Neural cell (in vitro differentiated cells): ENCODE measurements around the gene FYB1. TPM values are rescaled to one million over a fixed set of nuclear protein-coding genes. Genes with fewer than 3 reads are reported as not detected.

ENCODE experiments used
- H2AFZ ChIP-seq: fragments of 200-600, 300-800 bp; sonication (generic), shearing (Covaris generic); 2 replicates; pipeline ENCODE4 v1.6.0; 2014; ENCODE audit warnings: low read depth, mild to moderate bottlenecking, antibody characterized with exemption, low read length, moderate library complexity
- H3F3A ChIP-seq: fragments of 200-600 bp; shearing (Covaris generic); 2 replicates; pipeline ENCODE4 v1.6.1; 2016; ENCODE audit warnings: mild to moderate bottlenecking, moderate library complexity, mixed read lengths, antibody characterized with exemption, low read length; ENCODE audit not compliant: insufficient read depth, poor library complexity, severe bottlenecking
- H3K27ac ChIP-seq: fragments of 200-600, 300-800 bp; sonication (generic), shearing (Covaris generic); 2 replicates; pipeline ENCODE4 v1.5.1; 2014; ENCODE audit warnings: mild to moderate bottlenecking, low read length, moderate library complexity
- H3K27me3 ChIP-seq: fragments of 300-800, 200-600 bp; sonication (generic), shearing (Covaris generic); 2 replicates; pipeline ENCODE4 v1.6.0; 2014; ENCODE audit warnings: mild to moderate bottlenecking, low read depth, low read length, moderate library complexity; ENCODE audit not compliant: insufficient read depth
- H3K36me3 ChIP-seq: fragments of 300-800, 200-600 bp; sonication (generic), shearing (Covaris generic); 2 replicates; pipeline ENCODE4 v1.5.1; 2014; ENCODE audit warnings: mild to moderate bottlenecking, antibody characterized with exemption, low read length, moderate library complexity; ENCODE audit not compliant: insufficient read depth
- H3K4me2 ChIP-seq: fragments of 300-800, 200-600 bp; sonication (generic), shearing (Covaris generic); 2 replicates; pipeline ENCODE4 v1.6.0; 2014; ENCODE audit warnings: mild to moderate bottlenecking, low read length
- H3K4me3 ChIP-seq: fragments of 300-800, 200-600 bp; sonication (generic), shearing (Covaris generic); 2 replicates; pipeline ENCODE4 v1.5.1; 2014; ENCODE audit warnings: mild to moderate bottlenecking, low read length, moderate library complexity
- H3K79me2 ChIP-seq: fragments of 200-600 bp; shearing (Covaris generic); replicated peaks from 2 replicates; pipeline ENCODE4 v1.6.0; 2014; ENCODE audit warnings: mild to moderate bottlenecking, low read length, moderate library complexity; ENCODE audit not compliant: insufficient read depth
- H3K9ac ChIP-seq: fragments of 300-800, 200-600 bp; sonication (generic), shearing (Covaris generic); 2 replicates; pipeline ENCODE4 v1.6.1; 2016; ENCODE audit warnings: mild to moderate bottlenecking, low read length, mixed read lengths
- H3K9me2 ChIP-seq: fragments of 200-600 bp; shearing (Covaris generic); 2 replicates; pipeline ENCODE4 v1.6.1; 2016; ENCODE audit warnings: mild to moderate bottlenecking, low read length, mixed read lengths; ENCODE audit not compliant: insufficient read depth
- H3K9me3 ChIP-seq: fragments of 200-600, 300-800 bp; sonication (generic), shearing (Covaris generic); 2 replicates; pipeline ENCODE4 v1.6.1; 2016; ENCODE audit warnings: mild to moderate bottlenecking, mixed run types, low read length, moderate library complexity, mixed read lengths
- H4K20me1 ChIP-seq: fragments of 200-600 bp; shearing (Covaris generic); 2 replicates; pipeline ENCODE4 v1.6.1; 2016; ENCODE audit warnings: mild to moderate bottlenecking, mixed run types; ENCODE audit not compliant: insufficient read depth
- EP300 ChIP-seq: fragments of 450-650 bp; conservative IDR thresholded peaks from 2 replicates; pipeline ENCODE4 v1.6.1; 2014; ENCODE audit warnings: antibody characterized with exemption, mild to moderate bottlenecking, moderate library complexity; ENCODE audit not compliant: poor library complexity, severe bottlenecking
- EZH2 ChIP-seq: fragments of 200-600, 300-800 bp; shearing (Covaris generic), sonication (generic); IDR thresholded peaks from 2 replicates; pipeline ENCODE4 v1.6.1; 2014; ENCODE audit warnings: antibody characterized with exemption, low read length, borderline replicate concordance, mild to moderate bottlenecking; ENCODE audit not compliant: insufficient read depth, poor library complexity, severe bottlenecking
- MXI1 ChIP-seq: fragments of 450-650 bp; conservative IDR thresholded peaks from 2 replicates; pipeline ENCODE4 v1.6.1; 2014; ENCODE audit warnings: antibody characterized with exemption, mild to moderate bottlenecking; ENCODE audit not compliant: poor library complexity, severe bottlenecking
- POLR2AphosphoS5 ChIP-seq: IDR thresholded peaks from 2 replicates; pipeline ENCODE4 v1.6.1; 2012
- RAD21 ChIP-seq: fragments of 450-650 bp; conservative IDR thresholded peaks from 2 replicates; pipeline ENCODE4 v1.6.1; 2014; ENCODE audit warnings: antibody characterized with exemption, mild to moderate bottlenecking, moderate library complexity
- SMC3 ChIP-seq: fragments of 450-650 bp; conservative IDR thresholded peaks from 2 replicates; pipeline ENCODE4 v1.6.1; 2014; ENCODE audit warnings: antibody characterized with exemption, mild to moderate bottlenecking, moderate library complexity; ENCODE audit not compliant: poor library complexity
- TAF1 ChIP-seq: IDR thresholded peaks from 2 replicates; pipeline ENCODE4 v1.6.1; 2012; ENCODE audit warnings: low read depth
- polyA plus RNA-seq: library from polyadenylated mRNA; depleted of rRNA; stranded (reverse); fragments of >200 nt; gene quantifications from 2 replicates; pipeline ENCODE4 v1.2.3, GENCODE V29; 2014
- TF ChIP-seq, protein P1 (sequence below): fragments of 450-650 bp; IDR thresholded peaks from 2 replicates; pipeline ENCODE4 v1.5.1; 2014; ENCODE audit warnings: antibody characterized with exemption, mild to moderate bottlenecking, moderate library complexity; ENCODE audit not compliant: poor library complexity, severe bottlenecking
- TF ChIP-seq, protein P2 (sequence below): IDR thresholded peaks from 2 replicates; pipeline ENCODE4 v1.6.1; 2012; ENCODE audit warnings: borderline replicate concordance

Gene FYB1
- polyA plus RNA-seq, 1 donor from 2014 or later, result not detected

DNA sequence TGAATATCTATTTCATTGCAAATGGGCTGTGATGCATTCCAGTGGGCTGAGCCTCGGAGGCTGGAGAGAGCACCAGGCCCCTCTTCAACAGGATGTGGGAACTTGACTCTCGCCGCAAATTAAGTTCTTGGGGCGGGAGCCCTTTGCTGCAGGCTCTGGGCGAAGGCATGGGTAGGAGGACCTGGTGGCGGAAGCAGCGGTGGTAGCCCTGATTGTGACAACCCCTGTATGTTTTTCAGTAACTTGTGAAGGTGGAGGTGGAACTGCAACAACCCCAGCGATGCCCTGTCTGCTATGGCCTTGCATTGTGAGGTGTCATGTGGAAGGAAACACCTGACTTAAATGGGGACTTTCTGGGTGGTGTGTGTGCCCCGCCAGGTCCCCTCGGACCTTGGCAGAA is 9.4 kb downstream of the FYB1 start:
- Histone ChIP-seq H2AFZ (no peak overlapping the region), H4K20me1 (no peaks in the 10 kb centered on the region), H3K36me3 (no peaks in the 10 kb centered on the region), H3K9me2 (no peaks in the 10 kb centered on the region), H3K4me2 (no peak overlapping the region), H3K27me3 (no peaks in the 10 kb centered on the region), H3K4me3 (no peak overlapping the region), H3F3A (no peaks in the 10 kb centered on the region), H3K79me2 (no peaks in the 10 kb centered on the region), H3K27ac (no peak overlapping the region), H3K9me3 (no peaks in the 10 kb centered on the region), H3K9ac (no peak overlapping the region)
- TF ChIP-seq RAD21, result no peak

DNA sequence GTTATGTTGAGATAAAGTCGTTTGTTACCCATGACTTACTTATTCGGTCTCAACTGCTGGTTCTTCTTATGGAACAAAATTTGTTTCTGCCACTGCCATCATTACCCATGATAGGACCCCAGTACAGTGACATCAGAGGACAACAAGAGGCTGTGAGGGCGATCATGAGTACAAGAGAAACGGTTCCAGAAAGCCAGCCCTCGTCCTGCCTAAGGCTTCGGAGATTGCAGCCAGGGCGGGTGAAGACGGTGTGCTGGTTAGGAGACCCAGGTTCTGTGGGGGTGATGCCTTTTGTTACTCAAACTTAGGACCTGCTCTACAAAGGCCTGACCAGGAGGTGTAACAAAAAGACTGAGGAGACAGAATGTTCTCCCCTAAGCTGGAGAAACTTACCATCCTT is 10.9 kb downstream of the FYB1 start:
- Histone ChIP-seq H3K9me3 (no peaks in the 10 kb centered on the region), H3K9me2 (no peaks in the 10 kb centered on the region), H3K27me3 (no peaks in the 10 kb centered on the region), H2AFZ (no peak overlapping the region), H4K20me1 (no peaks in the 10 kb centered on the region), H3K36me3 (no peaks in the 10 kb centered on the region), H3K79me2 (no peaks in the 10 kb centered on the region), H3K9ac (no peak overlapping the region), H3F3A (no peaks in the 10 kb centered on the region), H3K27ac (no peak overlapping the region), H3K4me3 (no peak overlapping the region), H3K4me2 (no peak overlapping the region)
- TF ChIP-seq RAD21 (no peak), TAF1 (no peak), MXI1 (no peak), SMC3 (no peak), EP300 (no peak), POLR2AphosphoS5 (no peak), EZH2 (no peak)
- TF ChIP-seq, protein P1, sequence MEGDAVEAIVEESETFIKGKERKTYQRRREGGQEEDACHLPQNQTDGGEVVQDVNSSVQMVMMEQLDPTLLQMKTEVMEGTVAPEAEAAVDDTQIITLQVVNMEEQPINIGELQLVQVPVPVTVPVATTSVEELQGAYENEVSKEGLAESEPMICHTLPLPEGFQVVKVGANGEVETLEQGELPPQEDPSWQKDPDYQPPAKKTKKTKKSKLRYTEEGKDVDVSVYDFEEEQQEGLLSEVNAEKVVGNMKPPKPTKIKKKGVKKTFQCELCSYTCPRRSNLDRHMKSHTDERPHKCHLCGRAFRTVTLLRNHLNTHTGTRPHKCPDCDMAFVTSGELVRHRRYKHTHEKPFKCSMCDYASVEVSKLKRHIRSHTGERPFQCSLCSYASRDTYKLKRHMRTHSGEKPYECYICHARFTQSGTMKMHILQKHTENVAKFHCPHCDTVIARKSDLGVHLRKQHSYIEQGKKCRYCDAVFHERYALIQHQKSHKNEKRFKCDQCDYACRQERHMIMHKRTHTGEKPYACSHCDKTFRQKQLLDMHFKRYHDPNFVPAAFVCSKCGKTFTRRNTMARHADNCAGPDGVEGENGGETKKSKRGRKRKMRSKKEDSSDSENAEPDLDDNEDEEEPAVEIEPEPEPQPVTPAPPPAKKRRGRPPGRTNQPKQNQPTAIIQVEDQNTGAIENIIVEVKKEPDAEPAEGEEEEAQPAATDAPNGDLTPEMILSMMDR, result no peak
- TF ChIP-seq, protein P2, sequence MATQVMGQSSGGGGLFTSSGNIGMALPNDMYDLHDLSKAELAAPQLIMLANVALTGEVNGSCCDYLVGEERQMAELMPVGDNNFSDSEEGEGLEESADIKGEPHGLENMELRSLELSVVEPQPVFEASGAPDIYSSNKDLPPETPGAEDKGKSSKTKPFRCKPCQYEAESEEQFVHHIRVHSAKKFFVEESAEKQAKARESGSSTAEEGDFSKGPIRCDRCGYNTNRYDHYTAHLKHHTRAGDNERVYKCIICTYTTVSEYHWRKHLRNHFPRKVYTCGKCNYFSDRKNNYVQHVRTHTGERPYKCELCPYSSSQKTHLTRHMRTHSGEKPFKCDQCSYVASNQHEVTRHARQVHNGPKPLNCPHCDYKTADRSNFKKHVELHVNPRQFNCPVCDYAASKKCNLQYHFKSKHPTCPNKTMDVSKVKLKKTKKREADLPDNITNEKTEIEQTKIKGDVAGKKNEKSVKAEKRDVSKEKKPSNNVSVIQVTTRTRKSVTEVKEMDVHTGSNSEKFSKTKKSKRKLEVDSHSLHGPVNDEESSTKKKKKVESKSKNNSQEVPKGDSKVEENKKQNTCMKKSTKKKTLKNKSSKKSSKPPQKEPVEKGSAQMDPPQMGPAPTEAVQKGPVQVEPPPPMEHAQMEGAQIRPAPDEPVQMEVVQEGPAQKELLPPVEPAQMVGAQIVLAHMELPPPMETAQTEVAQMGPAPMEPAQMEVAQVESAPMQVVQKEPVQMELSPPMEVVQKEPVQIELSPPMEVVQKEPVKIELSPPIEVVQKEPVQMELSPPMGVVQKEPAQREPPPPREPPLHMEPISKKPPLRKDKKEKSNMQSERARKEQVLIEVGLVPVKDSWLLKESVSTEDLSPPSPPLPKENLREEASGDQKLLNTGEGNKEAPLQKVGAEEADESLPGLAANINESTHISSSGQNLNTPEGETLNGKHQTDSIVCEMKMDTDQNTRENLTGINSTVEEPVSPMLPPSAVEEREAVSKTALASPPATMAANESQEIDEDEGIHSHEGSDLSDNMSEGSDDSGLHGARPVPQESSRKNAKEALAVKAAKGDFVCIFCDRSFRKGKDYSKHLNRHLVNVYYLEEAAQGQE, result no peak

DNA sequence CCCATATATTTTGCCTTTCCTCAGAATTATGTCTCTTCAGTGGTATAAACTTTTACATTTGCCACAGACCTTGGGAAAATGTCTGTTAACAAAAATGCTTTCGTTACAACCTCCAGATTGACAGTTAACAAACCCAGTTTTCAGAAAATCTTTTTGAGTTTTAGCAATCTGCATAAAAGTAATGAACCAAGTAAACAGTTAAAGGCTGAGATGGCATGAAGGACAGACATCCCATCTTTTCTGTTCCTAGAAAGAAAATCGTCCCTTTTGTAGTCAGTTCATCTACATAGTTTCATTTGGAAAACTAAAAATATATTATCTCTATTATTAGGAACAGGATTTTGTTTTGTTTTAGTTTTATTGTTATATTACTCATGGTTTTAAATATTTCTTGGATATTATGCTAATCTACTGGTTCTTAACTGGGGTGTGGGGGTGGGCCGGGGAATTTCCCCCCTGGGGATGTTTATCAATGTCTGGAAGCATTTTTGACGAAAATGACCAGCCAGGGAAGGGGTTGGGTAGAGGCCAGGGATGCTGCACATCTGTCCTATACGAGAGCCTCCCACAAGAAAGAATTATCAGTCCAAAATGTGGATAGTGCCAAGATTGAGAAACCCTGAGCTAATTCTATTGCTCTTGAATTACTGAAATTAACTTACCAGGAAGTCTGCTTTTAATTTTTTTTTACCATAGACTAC is 11.9 kb downstream of the FYB1 start:
- Histone ChIP-seq H3K36me3 (no peaks in the 10 kb centered on the region), H3K27me3 (no peaks in the 10 kb centered on the region), H2AFZ (no peak overlapping the region), H3K4me2 (no peak overlapping the region), H3K79me2 (no peaks in the 10 kb centered on the region), H3K27ac (no peak overlapping the region), H3K4me3 (no peak overlapping the region), H4K20me1 (no peaks in the 10 kb centered on the region), H3K9me2 (no peaks in the 10 kb centered on the region), H3F3A (no peaks in the 10 kb centered on the region), H3K9me3 (no peaks in the 10 kb centered on the region), H3K9ac (no peak overlapping the region)
- TF ChIP-seq, protein P2, result no peak
- TF ChIP-seq RAD21 (no peak), POLR2AphosphoS5 (no peak), MXI1 (no peak), SMC3 (no peak), EP300 (no peak), EZH2 (no peak), TAF1 (no peak)
- TF ChIP-seq, protein P1, result no peak
